HTR-8/SVneo (cell line): Measurements from ENCODE around the gene CLIP2.
"Not testable (repeated sequence)": the region's sequence is repeated elsewhere in the genome, so short reads cannot be mapped to it uniquely, and the experiment has no call there.

ENCODE experiments used
- DNase-seq: peaks from one replicate; pipeline ENCODE4 v3.0.0; 2011; ENCODE audit warnings: low spot score, mixed read lengths; ENCODE audit not compliant: insufficient read length
- FAIRE-seq: peaks from 2 replicates; lab custom pipeline; 2011; peaks lifted over from hg19 to GRCh38; lab: Jason Lieb, UNC

Gene CLIP2

GRCh38 chr7:74289018-74289658, at the start of gene CLIP2:
CLIP2 (plus strand) TSS chr7:74289407; CDS start chr7:74317547, 28,140 bp downstream.
- DNase-seq (peak; percentile 57), FAIRE-seq (no peak)

GRCh38 chr7:74240482-74240881, 48.7 kb upstream of the CLIP2 start:
- FAIRE-seq (no peak), DNase-seq (no peak)

GRCh38 chr7:74242122-74242443, 47.1 kb upstream of the CLIP2 start:
- FAIRE-seq (no peak), DNase-seq (no peak)

- FAIRE-seq: no peak
Measured at GRCh38 chr7:74246497-74246896, 42.7 kb upstream of the CLIP2 start.

GRCh38 chr7:74248156-74248555, 41.1 kb upstream of the CLIP2 start:
- FAIRE-seq (no peak), DNase-seq (no peak)

More at GRCh38 chr7:74246497-74246896, 42.7 kb upstream of the CLIP2 start:
- DNase-seq: no peak

GRCh38 chr7:74249058-74249457, 40.1 kb upstream of the CLIP2 start:
- not testable (repeated sequence) for FAIRE-seq, DNase-seq

GRCh38 chr7:74252893-74253292, 36.3 kb upstream of the CLIP2 start:
- no peak for FAIRE-seq
- DNase-seq: no peak

GRCh38 chr7:74253331-74253730, 35.9 kb upstream of the CLIP2 start:
- FAIRE-seq (no peak), DNase-seq (no peak)

GRCh38 chr7:74253835-74254128, 35.4 kb upstream of the CLIP2 start:
- DNase-seq (no peak), FAIRE-seq (no peak)

- FAIRE-seq: peak; percentile 33
Measured at GRCh38 chr7:74254129-74254857, 34.9 kb upstream of the CLIP2 start, which contains the start of gene RFC2. RFC2 (minus strand) TSS chr7:74254399; CDS start chr7:74254383, 16 bp downstream.

GRCh38 chr7:74254858-74255379, 34.3 kb upstream of the CLIP2 start:
- FAIRE-seq: no peak
- DNase-seq: no peak

More at GRCh38 chr7:74254129-74254857, 34.9 kb upstream of the CLIP2 start, which contains the start of gene RFC2:
- DNase-seq: peak; percentile 91

- FAIRE-seq, DNase-seq: not testable (repeated sequence)
Measured at GRCh38 chr7:74255461-74255860, 33.7 kb upstream of the CLIP2 start.

- DNase-seq: no peak
- FAIRE-seq: no peak
Measured at GRCh38 chr7:74256491-74257408, 32.5 kb upstream of the CLIP2 start.

- no peak for FAIRE-seq
- DNase-seq: no peak
Measured at GRCh38 chr7:74258639-74259038, 30.6 kb upstream of the CLIP2 start.

GRCh38 chr7:74262639-74263398, 26.4 kb upstream of the CLIP2 start:
- DNase-seq: no peak
- no peak for FAIRE-seq

GRCh38 chr7:74263399-74264120, 25.6 kb upstream of the CLIP2 start:
- FAIRE-seq (no peak), DNase-seq (no peak)

- no peak for FAIRE-seq
- no peak for DNase-seq
Measured at GRCh38 chr7:74266191-74266963, 22.8 kb upstream of the CLIP2 start.

- no peak for FAIRE-seq
- DNase-seq: no peak
Measured at GRCh38 chr7:74267756-74268565, 21.2 kb upstream of the CLIP2 start.
